ENCODE results near the gene MB21D2.
A peak's percentile ranks its signal among the peaks of the same experiment; 100 is the strongest.
"Not testable (repeated sequence)": the region's sequence is repeated elsewhere in the genome, so short reads cannot be mapped to it uniquely, and the experiment has no call there.

MB21D2 gene

GRCh38 chr3:192802957-192803899 is 114.4 kb downstream of the MB21D2 start:
- DNase-seq (ENCODE audit: low read depth, low spot score): peak; percentile 13

DNA sequence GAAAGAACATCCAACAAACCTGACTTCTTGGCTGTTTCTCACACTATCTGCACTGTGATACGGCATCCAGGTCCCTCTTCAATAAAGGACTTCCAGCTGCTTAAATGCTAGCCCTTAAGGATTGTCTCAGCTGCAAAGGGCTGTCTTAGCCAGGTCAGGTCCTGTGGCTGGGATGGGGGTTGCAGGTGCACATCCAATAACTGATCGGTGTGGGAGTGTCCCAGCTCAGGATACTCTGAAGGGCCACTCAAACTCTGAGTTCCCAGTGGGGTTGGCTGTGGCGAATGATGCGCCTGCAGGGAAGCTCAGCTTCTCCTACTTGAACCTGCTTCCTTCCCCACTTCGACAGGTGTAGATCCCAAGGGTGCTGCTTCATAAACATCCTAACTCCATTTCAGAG is 115.7 kb downstream of the MB21D2 start:
- DNase-seq (ENCODE audit: low read depth, low spot score): no peak

- DNase-seq (ENCODE audit: low read depth, low spot score): no peak
Observed at GRCh38 chr3:192799721-192800120, 117.9 kb downstream of the MB21D2 start.

GRCh38 chr3:192795021-192795420 is 122.6 kb downstream of the MB21D2 start:
- DNase-seq (ENCODE audit: low read depth, low spot score): no peak

GRCh38 chr3:192794216-192794615 is 123.4 kb downstream of the MB21D2 start:
- no peak for DNase-seq (ENCODE audit: low read depth, low spot score)

GRCh38 chr3:192788816-192789515 is 128.7 kb downstream of the MB21D2 start:
- peak; percentile 81 for DNase-seq (ENCODE audit: low read depth, low spot score)

DNA sequence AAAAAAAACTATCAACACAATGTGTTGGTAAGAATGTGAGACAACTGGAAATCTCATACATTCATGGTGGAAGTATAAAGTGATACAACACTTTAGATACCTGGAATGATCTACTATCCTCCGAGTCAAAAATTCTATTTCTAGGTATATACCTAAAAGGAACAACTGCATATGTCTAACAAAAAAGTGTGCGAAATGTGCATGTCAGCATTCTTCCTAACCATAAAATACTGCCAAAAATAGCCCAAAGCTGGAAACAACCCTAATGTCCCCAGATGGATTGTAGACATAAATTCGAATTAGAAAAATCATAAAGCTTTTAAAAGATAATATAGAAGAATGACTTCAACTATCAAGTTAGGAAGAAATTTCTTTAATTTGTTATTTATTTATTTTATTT is 139.1 kb downstream of the MB21D2 start:
- no peak for DNase-seq (ENCODE audit: low read depth, low spot score)

GRCh38 chr3:192774341-192774740 is 143.3 kb downstream of the MB21D2 start:
- not testable (repeated sequence) for DNase-seq (ENCODE audit: low read depth, low spot score)

- DNase-seq (ENCODE audit: low read depth, low spot score): peak; percentile 56
Observed at GRCh38 chr3:192772240-192772894, 145.3 kb downstream of the MB21D2 start.

- no peak for DNase-seq (ENCODE audit: low read depth, low spot score)
Observed at GRCh38 chr3:192758654-192759053, 159.0 kb downstream of the MB21D2 start.

DNA sequence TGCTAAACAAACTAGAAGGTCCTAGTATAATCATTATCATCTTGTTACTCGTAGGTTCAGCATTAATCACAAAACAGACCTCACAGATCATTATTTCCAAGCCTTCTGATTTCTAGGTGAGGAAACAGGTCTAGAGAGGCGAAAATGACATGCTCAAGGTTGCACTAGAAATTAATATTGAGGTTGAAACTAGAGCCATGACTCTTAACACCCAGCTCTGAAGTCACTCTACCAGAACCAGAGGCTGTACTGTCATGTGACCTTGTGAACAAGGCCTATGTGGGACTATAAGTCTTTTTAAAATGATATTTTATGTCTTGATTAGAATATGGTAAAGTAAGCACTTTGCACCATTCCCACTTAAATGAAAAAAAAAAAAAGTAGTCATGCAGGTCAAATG is 166.5 kb downstream of the MB21D2 start:
- no peak for DNase-seq (ENCODE audit: low read depth, low spot score)

DNA sequence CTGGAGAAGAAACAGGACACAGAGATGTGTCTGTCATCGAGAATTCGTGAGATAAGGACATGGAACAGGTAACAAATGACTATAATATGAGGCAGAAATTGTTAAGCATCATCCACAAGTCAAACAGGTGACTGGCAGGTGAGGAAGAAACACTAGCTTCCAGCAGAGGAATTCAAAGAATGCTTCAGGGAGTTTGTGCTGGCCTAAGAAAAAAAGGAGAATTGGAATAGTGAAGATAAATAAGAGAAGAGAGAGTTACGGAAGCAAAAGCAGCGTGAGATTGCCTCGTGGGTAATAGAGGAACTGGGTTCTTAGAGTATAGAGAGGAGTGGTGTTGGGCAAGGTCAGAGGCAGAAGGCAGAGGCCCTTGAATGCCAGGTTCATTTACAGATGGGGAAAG is 167.5 kb downstream of the MB21D2 start:
- DNase-seq (ENCODE audit: low read depth, low spot score): no peak

DNA sequence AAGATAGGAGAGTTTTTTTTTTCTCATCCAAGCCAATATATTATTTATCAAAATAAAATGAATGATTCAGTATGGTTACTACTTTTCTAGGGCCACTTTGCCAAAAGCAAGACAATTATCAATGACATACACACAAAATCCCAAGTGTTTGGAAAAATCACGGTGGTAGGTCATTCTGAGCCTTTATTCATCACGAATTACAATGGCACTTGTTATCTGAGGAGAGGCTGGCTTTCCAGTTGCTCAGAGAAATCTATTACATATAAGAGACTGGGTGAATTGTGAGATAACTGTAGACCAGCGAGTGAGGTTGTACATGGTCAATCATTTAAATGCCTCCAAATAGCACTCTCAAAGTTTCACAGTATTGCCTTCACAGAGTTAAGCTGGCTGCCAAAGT is 169.9 kb downstream of the MB21D2 start:
- no peak for DNase-seq (ENCODE audit: low read depth, low spot score)

DNA sequence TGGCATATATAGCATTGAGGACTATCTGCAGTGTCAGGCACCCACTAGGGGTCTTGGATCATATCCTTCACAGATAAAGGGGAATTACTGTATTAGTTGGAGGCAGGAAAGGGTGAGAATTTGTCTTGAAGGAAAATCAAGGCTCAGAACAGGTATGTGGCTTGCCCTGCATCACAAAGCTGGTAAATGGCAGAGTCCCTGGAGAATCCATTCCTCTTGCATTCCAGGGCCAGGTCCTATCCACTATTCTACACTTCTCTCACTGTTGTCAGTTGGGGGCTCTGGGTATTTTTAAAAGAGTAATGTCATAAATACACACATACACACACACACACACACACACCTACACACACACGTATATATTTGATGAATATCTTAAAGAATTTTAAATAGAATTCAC is 170.5 kb downstream of the MB21D2 start:
- no peak for DNase-seq (ENCODE audit: low read depth, low spot score)
